Ramos (cell line): ENCODE data around the gene ARSJ.
"Not testable (repeated sequence)": the region's sequence is repeated elsewhere in the genome, so short reads cannot be mapped to it uniquely, and the experiment has no call there.

Source experiments
- in situ Hi-C: fragments of 300-500 bp; cut with MboI; formaldehyde crosslinking; loops from one replicate; pipeline ENCODE4 v1.14.3; 2022; ENCODE audit warnings: low sequenced_read_pairs; ENCODE audit not compliant: unreplicated experiment

Gene ARSJ

DNA sequence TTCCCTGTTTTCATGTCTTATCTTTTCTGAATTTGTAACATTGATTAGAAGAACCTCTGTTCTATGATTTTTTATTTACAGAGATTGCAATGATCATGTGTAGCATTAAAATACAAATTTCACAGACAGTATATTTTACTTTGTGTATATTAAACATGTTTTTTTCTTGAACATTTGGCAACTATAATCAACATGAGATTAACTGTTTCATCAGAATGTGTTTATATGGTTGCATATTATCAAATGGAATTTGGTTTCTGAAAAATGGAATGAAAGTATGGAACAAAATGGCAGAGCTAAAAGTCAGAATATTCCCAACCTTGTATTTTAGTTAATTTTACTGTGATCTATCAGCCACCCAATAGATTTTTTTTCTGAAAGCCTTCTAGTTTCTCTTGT is 19.9 kb downstream of the ARSJ start:
- in situ Hi-C loops: no loop called here

DNA sequence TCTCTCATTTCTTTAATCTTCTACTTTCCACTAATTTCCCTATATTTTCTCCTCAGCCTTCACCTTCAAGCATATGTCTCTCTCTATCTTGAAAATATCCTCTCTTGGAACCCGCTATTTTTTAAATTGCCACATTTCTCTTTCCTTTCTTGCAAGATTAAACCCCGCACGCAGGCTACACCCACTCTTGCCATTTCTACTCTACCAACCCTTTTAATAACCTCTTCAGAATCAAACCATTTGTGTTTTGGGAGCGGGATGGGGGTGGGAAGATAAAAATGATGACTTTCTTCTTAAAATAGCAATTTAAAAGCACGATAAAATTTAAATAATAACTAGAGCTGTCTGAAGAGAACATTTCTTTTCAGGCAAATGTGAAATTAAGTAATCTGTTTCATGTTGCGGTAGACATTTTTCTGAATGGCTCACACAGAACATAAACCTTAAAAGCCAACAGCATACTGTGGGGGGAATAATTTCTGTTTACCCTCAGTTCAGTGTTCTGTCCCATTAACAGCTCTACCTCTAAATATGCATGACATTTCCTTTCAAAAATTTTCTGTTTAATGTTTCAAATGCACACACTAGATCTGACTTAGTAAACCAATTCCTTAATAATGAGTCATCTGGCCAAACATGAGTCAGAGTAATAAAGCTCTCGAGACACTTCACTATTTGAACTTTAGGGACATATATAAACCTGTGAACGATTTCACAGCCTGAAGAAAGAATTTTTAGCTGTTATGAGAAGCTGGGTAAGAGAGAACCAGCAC is 20.5 kb downstream of the ARSJ start:
- in situ Hi-C loops: no loop called here

DNA sequence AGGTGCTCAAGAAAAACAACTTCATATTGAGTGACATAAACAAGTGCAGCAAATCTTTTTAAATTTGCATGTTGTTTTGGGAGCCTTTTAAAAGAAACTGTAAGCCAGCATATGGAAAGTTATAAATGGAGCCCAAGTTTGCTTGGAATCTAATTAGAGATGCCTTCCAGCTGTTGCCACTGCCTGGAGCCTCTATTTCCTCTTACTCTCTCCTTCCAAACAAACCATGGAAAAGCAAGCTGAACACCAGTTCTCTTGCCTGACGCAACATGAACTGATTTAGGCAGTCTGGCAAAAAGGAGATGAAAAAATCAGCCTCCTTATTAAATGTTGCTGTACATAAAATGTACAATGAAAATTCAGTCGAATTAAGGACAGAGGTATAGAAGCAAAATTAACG is 21.5 kb downstream of the ARSJ start:
- in situ Hi-C loops: no loop called here

DNA sequence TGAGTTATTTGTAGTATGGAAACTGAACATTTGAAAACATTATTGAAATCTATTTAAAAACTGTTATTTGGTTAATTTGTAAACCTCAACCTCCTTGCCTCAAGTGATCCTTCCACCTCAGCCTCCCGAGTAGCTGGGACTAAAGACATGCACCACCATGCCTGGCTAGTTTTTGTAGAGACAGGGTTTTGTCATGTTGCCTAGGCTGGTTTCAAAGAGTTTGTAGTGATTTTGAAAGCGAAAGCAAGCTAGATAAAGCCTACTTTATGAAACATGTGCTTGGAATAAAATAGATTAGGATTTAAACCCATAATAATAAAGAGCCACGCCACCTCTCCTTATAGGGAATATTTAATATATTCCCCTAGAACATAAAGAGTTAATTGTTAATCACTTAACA is 23.5 kb downstream of the ARSJ start:
- in situ Hi-C loops: no loop called here

DNA sequence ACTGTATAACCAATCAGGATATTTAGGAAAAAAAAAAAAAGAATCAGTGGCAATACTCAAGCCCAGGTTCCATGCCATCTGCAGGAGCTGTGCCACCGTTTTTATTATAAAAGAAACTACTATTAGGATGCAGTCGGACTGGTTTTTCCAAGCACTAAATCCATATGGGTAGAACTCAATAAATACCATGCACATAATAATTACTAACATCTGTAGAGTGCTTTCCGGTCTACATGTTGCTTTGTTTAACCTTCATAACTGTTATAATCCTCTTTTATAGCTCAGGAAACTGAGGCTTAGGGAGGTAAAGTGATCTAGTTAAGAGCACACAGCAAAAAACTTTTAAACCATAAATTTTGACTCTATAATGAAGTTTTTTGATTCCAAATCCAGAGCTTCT is 24.0 kb downstream of the ARSJ start:
- in situ Hi-C loops: no loop called here

DNA sequence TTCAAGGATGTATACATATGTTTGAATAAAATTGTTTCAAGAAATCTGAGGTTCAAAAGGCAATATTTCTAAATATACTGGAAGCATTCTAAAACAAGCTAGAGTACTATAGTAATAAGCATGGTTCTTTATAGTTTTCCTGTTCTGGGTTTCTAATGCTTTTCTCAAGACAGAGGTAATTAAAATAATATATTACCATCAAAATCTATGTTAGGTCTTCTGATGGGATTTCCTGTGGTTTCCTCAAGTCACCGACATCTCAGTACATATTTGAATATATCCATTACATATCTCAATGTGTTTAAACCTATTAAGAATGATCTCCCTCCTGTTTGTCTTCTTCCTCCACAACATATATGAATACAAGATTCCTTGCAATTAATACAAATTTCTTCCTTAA is 25.6 kb downstream of the ARSJ start:
- in situ Hi-C loops: no loop called here

DNA sequence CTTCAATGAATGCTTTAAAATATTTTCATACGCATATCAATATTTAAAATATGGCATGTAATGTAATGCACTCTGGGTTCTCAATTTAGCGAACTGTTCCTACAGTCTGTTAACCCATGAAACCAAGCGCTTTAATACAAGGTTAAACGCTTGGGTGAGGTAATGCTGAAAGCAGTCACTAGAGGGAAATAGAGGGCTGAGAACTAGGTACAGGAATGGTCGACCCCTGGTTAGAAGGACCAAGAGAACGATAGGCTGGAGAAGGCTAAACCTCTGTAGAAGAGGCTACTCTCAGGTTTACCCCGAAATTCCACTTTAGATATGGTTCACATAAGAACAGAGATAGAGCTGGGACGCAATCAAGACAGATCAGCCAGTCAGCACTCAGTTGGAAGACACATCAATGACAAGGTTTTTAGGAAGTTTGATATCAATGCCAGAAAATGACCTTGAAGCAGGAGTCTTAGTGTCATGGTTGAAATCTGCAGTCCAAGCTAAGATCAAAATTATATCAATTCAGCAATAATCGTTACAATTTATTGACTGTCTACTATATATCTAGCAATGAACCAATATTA is 26.9 kb downstream of the ARSJ start:
- in situ Hi-C loops: no loop called here

DNA sequence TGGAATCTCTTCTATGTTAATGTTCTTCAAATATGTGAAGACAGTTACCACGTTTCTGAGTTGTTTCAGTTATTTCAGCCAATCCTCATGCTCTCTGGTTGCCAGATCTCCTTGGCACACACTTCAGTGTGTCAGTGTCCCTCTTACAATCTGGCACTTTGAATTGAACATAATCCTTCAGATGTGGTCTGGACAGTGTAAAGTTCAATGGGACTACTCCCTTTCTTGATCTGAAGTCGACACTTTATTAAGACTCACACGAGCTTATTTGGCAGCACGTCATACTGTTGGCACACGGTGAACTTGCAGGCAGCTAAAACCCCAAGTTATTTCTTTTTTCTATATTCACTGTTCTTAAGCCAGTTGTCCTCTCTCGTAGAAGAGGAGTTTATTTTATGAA is 28.2 kb downstream of the ARSJ start:
- in situ Hi-C loops: no loop called here

DNA sequence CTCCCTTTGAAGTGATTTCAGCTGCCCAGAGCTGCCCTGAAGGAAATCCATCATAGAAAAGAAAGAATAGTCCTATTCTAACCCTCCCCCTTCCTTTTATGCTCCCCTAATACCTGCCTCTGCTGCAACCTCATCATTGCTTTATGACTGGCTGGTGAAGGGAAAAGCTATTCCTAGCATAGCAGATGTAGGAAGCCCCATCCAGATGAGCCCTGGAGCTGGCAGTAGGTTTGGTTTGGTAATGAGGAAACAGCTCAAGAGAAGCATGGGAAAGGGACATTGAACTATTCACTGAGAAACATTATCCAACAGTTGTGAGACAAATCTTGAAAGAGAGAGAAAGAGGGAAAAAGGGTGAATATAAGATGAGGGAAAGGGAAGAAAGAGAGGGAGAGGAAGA is 29.2 kb downstream of the ARSJ start:
- in situ Hi-C loops: no loop called here

DNA sequence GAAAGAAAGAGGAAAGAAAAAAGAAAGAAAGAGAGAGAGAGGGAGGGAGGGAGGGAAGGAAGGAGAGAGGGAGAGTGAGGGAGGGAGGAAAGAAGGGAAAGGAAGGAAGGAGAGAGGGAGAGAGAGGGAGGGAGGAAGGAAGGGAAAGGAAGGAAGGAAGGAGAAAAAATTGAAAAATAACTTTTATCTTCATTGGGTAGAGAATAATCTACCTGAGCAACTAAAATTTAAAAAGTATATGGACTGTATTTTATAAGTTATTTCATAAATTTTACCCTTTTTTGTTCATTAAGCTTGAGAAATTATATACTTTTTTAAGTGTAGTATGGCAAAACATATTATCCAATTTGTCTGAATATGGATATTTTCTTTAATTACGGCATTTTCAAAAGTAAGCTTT is 32.0 kb downstream of the ARSJ start:
- in situ Hi-C loops: no loop called here

DNA sequence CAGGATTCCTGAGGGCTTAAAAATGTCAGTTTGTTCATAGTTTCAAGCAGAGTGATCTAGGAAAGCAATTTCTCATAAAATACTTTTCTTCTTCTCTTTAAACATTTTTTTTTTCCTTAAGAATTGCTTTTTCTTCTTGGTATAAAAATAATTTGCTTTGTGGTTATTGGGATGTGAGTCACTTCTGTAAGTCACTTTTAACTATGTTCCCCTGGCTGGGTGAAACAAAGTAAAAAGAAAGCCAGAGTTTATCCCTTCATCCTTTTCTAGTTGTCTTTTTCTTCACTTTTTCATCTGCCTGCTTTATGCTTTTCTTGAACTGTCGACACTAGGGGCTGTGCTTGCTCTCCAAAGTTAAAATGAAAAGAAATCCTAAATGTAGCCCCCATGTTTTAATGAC is 33.5 kb downstream of the ARSJ start:
- in situ Hi-C loops: no loop called here

DNA sequence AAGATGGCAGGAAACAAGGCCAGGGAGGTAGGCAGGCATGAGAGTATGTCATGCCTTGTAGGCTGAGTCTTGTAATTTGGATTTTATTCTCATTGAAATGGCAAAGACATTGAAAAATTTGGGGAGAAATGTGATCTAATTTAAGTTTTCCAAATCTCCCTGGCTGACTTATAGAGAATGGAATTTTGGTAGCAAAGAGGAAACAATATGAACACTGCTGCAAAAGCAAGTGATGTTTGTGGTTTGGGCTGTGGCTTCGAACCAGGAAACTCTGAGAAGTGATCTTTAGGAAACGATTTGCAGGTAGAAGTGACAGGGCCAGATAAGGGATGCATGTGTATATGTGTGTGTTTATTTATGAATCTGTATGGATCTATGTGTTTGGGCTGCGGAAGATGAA is 35.6 kb downstream of the ARSJ start:
- in situ Hi-C loops: no loop called here

DNA sequence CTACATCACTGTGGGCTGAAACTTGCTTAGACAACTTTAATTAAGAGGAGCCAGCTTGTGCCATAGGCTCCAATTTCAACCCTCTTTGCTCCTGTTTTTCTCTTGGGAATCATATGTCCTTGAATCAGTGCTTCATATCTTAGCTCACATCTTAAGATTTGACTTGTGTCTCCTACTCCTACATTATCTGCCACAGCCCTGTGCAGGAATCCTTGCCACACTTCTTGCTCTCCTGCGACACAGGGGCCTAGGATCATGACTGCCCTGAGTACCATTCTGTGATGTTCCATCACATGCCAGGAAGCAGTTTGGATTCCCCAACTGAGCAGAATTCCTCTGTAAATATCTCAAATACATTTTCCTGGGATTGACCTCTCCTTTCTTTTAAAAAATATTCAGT is 36.4 kb downstream of the ARSJ start:
- in situ Hi-C loops: no loop called here

DNA sequence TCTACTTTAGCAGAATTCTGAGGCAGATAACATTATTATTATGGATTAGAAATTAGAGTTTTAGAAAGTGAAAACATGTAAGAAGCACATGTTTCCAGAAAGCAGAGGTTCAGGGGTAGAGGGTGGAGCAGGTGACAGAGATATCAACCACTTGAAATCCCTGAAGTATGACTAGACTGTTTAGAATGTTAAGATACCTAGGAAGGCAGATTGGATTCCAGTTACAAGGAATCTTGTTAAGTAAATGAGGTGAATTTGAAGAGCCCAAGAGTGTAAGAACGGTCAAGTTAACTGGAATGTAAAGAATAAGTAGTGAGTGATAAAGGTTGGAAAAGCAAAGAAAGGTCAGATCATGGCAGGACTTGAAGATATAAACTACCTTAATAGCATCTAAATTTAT is 37.6 kb downstream of the ARSJ start:
- in situ Hi-C loops: no loop called here

DNA sequence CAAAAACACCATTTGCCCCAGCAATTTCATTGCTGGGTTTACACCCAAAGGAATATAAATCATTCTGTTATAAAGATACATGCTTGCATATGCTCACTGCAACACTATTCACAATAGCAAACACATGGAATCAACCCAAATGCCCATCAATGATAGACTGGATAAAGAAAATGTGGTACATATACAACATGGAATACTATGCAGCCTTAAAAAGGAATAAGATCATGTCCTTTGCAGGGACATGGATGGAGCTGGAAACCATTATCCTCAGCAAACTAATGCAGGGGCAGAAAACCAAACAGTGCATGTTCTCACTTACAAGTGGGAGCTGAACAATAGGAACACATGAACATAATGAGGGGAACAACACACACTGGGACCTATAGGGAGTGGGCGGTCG is 39.3 kb downstream of the ARSJ start:
- in situ Hi-C loops: not testable (repeated sequence)

DNA sequence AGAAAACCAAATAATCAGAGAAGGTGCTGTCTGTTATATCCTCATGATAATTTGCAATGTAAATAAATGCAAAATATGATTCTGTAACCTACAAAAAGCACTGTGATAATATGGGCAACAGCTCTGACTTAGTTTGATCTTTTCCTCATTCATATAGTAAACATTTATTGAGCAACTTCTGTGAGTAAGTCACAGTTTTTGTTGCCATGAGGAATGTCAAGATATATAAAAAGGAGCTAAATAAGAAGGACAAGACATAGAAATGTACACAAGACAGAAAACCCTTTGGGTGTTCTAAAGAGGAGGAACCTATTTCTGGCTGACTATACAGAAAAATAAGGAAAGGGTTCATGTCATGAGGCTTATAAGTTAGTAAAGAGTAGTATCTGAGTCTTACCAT is 44.3 kb downstream of the ARSJ start:
- in situ Hi-C loops: no loop called here

DNA sequence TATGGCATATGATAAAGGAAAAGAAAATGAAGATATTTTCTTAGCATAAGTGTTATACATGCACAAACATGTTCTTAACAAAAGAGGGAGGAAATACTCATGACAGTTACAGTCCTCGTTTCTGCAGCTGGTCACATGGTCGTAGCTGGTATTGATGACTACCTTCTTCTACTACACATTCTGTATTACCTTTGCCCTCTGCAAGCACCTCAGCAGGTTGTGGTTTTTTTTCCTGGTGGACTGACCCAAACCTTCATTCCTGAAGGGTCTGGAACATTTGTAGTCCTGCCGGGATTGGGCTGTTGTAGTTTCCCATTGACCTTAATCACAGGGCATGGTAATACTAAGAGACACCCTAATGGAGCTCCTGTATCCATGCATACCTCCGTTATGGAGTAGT is 54.7 kb downstream of the ARSJ start:
- in situ Hi-C loops: not testable (repeated sequence)

DNA sequence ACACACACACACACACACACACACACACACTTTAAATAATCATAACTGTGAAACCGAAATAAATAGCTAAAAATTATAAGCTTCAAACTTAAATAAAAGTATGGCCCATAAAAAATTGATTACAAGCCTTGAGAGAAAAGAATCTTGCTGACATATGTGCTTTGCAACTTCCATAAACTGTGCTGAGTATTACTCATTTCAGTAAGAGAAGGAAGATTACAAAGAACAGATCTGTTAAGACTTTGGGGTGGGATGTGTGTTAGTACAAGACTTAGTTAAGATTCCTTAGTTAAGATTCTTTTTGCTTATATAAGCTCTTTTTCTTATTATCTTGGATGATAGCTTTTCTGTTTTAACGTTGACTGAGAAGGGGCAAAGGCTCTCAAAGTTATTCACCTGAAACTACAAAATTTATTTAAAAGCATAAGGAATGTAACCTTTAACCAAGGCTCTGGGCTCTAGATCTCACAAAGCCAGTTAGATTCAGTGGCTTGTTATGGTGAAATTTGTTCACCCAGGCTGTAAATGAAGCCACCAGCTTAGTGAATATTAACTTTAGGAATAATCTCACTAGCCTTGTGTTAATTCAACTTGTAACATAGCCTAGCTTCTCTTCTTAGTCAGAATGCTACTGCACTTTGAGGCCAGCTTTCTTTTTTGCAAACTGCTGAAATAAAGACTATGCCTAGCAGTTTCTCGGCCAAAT is 58.2 kb downstream of the ARSJ start:
- in situ Hi-C loops: no loop called here

DNA sequence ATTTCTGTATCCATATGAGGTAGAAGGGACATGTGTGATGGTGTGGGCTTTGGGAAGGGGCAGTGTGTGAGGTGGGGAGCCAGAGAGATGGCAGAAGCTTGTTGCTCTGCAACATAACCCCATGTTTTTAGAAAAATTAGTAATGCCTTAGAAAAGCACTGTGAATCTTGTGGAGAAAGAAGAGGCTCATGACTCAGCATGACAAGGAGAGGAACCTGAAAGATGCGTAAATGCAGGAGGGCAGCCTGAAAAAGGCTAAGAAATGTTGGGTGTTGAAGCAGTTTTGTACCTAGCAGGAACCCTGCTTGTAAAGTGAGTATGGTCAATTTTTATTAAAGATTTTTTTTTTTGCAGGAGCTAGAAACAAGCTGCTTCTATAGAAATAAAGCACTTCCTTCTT is 59.8 kb downstream of the ARSJ start:
- in situ Hi-C loops: no loop called here

DNA sequence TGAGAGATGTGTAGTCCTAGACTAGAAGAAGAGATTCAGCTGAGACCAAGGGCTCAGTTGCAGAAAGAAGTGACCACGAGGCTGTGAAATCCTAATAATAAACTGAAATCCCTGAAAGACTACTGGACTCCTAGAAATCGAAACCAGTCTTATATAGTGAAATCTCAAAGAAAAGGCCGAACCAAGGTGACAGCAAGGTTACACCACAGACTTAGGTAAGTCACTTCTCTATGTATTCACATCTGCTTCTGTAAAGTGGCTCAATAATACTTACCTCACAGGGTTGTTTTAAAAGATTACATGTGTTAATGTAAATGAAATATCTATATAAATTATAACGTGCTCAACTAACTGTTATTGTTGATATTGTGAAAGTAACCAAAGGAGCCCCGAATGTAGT is 60.3 kb downstream of the ARSJ start:
- in situ Hi-C loops: no loop called here

DNA sequence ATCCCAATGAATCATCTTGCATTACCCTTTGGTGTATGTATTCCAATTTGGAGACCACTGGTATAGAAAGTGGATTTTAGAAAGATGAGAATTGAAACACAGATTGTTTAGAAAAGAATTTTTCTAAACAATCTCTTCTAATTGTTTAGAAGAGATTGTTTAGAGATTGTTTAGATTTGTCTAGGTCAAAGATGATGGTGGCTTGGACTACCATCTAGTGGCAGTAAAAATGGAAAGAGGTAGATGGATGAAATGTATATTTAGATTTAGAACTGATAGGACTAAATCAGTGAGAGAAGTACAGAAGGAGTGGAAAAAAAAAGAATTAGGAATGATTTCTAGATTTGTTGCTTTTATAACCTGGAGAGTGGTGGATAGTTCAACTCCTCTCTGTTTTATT is 70.6 kb downstream of the ARSJ start:
- in situ Hi-C loops: no loop called here

DNA sequence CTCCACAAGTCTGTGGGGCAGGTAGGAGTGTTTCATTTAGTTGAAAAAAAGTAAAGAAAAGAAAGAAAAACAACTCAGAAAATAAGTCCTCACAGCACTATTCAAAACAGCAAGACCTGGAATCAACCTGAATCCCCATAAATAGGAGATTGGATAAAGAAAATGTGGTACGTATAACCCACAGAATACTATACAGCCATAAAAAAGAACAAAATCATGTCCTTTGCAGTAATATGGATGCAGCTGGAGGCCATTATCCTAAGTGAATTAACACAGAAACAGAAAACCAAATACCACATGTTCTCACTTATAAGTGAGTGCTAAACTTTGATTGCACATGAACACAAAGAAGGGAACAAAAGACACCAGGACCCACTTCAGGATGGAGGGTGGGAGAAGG is 71.9 kb downstream of the ARSJ start:
- in situ Hi-C loops: no loop called here
